Gastrocnemius medialis (tissue), 4 donors: Measurements from ENCODE around the gene DNAJB5.

ENCODE experiments used
- POLR2A ChIP-seq, 2 donors: fragments of 450-650 bp; IDR thresholded peaks; one replicate each; pipeline ENCODE4 v1.6.1; 2017; ENCODE audit warnings: antibody characterized with exemption in 2 of 2, mild to moderate bottlenecking in 2 of 2, moderate library complexity in 2 of 2
- TF ChIP-seq, protein P1 (sequence below), 5 experiments: fragments of 450-650 bp in 3 of 5; fragments of 200-600 bp in 2 of 5; sonication (generic) in 2 of 5; IDR thresholded peaks in 4 of 5; conservative IDR thresholded peaks in 1 of 5; 1 replicate in 4 of 5; 2 replicates in 1 of 5; pipeline ENCODE4 v1.5.1; 2016 to 2019; ENCODE audit warnings: antibody characterized with exemption in 5 of 5, mild to moderate bottlenecking in 3 of 5, moderate library complexity in 3 of 5

DNA sequence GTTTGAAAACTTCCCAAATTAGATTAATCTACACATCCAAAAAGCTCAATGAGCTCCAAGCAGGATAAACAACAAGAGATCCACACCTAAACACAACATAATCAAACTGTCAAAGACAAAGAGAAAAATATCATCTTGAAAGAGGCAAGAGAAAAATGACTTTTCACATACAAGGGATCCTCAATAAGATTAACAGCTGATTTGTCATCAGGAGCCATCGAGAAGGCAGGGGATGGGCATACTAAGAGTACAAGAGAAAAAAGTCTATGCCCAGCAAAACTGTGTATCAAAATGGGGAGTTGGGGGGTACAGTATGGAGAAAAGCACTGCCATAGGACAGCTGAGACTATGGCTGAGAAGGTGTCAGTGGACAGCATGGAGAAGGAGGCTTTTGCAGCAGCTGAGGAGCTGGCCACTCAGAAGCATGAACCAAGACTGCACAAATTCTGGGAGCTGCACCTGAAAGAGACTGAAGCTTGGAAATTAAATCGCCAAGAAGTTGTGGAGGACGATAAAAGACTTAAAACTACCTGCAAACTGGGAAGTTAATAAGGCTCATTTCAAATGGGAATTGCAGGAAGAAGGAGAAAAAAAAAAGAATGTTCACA is 20.9 kb downstream of the DNAJB5 start:
- TF ChIP-seq, protein P1, sequence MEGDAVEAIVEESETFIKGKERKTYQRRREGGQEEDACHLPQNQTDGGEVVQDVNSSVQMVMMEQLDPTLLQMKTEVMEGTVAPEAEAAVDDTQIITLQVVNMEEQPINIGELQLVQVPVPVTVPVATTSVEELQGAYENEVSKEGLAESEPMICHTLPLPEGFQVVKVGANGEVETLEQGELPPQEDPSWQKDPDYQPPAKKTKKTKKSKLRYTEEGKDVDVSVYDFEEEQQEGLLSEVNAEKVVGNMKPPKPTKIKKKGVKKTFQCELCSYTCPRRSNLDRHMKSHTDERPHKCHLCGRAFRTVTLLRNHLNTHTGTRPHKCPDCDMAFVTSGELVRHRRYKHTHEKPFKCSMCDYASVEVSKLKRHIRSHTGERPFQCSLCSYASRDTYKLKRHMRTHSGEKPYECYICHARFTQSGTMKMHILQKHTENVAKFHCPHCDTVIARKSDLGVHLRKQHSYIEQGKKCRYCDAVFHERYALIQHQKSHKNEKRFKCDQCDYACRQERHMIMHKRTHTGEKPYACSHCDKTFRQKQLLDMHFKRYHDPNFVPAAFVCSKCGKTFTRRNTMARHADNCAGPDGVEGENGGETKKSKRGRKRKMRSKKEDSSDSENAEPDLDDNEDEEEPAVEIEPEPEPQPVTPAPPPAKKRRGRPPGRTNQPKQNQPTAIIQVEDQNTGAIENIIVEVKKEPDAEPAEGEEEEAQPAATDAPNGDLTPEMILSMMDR (IDR thresholded peaks at IDR 0.05 in 4 of 5, conservative IDR thresholded peaks at IDR 0.05 in 1 of 5), result no peak
- TF ChIP-seq POLR2A (IDR thresholded peaks at IDR 0.05), result no peak
